Anterior cingulate cortex (tissue), 58 donors: ENCODE data around the gene MRM3.
"Not testable (repeated sequence)": the region's sequence is repeated elsewhere in the genome, so short reads cannot be mapped to it uniquely, and the experiment has no call there.

Experiments used
- DNase-seq, 58 donors: peaks; one replicate each; lab custom pipeline; 2025; lab: John Stamatoyannopoulos, UW

Gene MRM3

GRCh38 chr17:752620-753219 lies 29.4 kb upstream of the MRM3 start:
- DNase-seq: peak in 17 of 58 donors; percentile 7 to 59 (median 35)

DNA sequence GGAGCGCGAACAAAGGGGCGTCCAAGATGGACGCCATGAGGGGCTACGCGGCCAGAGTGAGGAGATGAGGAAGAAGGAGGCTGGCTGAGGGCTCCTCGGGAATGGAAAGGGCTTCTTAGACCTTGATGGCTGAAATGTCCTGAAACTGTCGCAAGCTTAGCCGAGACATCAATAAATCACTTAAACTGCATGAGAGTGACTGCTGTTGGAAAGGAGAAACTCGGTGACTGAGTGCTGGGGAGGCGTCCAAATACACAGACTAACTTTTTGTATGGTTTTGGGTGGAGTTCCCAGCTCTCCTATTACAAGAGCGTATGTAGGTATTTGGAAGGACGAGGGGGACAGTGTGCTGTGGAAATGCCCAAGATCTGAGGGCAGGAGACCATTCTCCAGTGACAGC lies 28.7 kb upstream of the MRM3 start:
- no peak for DNase-seq

DNA sequence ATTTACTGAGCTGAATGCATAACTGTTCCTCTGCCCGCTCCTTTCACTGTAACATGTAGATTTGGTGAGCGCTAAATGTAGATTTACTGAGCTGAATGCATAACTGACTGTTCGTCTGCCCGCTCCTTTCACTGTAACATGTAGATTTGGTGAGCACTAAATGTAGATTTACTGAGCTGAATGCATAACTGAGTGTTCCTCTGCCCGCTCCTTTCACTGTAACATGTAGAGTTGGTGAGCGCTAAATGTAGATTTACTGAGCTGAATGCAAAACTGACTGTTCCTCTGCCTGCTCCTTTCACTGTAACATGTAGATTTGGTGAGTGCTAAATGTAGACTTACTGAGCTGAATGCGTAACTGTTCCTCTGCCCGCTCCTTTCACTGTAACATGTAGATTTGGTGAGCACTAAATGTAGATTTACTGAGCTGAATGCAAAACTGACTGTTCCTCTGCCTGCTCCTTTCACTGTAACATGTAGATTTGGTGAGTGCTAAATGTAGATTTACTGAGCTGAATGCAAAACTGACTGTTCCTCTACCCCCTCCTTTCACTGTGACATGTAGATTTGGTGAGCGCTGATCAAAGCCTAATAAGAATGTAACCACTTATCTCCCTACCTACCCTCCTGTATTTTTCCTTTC lies 26.7 kb upstream of the MRM3 start:
- DNase-seq: not testable (repeated sequence)

DNA sequence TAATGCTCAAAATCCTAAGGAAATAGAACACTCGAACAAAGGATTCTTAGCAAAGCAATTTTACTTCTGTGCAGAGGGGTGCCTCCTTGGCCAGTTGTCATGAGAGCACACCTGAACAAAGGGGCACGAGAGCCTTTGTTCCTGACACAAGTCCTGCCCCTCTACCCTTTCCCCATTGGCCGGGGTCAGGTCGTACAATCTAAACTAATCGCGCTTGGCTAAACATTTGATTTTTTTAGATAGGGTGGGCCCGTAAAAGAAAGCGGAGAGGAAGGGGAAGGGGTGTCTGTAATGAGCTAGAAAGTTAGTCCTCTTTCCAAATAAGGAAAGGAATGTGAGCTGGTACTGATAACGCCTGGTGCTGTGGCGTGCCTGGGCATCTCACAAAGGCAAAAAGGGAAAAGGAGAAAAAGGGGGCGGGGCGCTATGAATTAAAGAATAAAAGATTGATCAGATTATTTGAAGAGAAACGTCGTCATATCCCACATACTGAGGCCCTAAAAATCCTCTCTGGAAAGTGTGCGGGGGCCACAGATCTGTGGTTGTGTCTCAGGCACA lies 26.1 kb upstream of the MRM3 start:
- not testable (repeated sequence) for DNase-seq

- no peak for DNase-seq
Measured at GRCh38 chr17:759964-760363, 22.2 kb upstream of the MRM3 start.

- DNase-seq: no peak
Measured at GRCh38 chr17:760371-760770, 21.8 kb upstream of the MRM3 start.

DNA sequence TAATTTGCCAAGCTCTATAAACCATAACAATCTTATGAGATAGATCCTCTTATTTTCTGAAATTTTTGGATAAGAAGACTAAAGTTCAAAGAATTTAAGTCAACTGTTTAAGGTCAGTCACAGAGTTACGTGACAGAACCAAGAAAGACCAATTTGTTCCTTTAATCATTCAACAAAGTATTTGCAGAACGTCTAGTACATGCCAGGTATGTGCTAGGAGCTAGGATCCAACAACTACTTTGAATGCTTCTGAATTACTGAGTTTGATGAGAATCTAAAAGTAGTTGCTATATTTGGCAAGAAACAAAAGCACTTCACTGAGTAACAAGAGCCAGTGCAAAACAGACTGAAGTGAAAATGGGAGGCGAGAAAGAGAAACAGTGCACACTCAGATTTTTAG lies 15.1 kb upstream of the MRM3 start:
- DNase-seq: no peak

- DNase-seq: no peak
Measured at GRCh38 chr17:773016-773415, 9.1 kb upstream of the MRM3 start.

- no peak for DNase-seq
Measured at GRCh38 chr17:773467-774312, 8.5 kb upstream of the MRM3 start.

DNA sequence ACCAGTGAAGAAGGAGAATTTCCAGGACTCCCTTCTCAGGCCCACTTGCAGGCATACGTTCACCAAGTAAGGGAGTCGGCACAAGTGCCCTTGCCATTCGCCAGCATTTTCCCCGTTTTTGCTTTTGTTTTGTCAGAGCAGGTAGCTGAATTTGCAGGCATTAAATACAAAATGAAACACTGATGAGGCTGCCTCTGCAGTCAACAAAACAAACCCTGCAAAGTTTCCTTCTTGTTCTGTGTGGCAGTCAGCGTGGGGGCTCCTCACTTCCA lies 7.9 kb upstream of the MRM3 start:
- DNase-seq: no peak

GRCh38 chr17:778096-778495 lies 4.1 kb upstream of the MRM3 start:
- no peak for DNase-seq

DNA sequence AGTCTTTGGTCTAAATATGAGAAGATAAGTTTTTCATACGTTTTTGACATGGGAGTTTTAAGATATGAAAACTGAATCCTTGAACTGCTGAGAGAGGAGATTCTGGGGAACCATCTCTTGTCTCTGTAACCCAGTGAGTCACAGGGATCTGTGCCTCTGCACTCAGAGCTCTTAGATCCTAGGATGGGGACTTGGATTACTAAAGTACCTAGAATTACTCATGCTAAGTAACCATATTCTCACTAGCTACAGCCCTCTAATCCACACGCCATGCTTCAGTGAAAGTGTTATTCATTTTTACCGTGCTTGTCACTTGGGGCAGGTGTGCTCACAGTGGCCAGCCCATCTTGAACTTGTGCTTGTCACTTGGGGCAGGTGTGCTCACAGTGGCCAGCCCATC lies 2.0 kb downstream of the MRM3 start:
- DNase-seq: no peak

DNA sequence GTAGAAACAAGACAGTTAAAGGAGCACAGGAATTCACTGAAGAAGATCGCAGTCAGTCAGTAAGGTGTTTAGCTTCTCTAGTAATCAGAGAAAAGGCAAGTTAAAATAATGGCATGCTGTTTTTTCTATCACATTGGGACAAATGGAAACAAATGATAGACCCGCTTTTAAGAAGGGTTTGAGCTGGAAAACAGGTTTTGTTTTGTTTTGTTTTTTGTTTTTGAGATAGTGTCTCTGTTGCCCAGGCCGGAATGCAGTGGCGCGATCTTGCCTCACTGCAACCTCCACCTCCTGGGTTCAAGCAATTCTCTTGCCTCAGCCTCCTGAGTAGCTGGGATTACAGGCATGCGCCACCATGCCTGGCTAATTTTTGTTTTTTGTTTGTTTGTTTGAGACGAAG lies 3.7 kb downstream of the MRM3 start:
- DNase-seq: not testable (repeated sequence)

DNA sequence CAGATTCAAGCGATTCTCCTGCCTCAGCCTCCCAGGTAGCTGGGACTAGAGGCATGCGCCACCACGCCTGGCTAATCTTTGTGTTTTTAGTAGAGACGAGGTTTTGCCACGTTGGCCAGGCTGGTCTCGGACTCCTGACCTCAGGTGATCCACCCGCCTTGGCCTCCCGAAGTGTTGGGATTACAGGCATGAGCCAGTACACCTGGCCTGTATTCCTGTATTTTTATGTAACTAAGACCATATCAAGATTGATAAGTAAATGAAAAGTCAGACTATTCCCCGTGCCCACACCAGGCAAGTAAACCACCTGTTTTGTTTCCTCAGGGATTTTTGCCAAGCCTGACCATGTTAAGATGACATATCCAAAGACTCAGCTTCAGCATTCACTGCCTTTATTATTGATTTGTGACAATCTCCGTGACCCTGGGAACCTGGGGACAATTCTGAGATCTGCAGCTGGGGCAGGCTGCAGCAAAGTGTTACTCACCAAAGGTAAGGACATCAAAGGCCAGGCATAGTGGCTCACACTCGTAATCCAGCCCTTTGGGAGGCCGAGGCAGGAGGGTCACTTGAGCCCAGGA lies 5.6 kb downstream of the MRM3 start:
- no peak for DNase-seq

GRCh38 chr17:788551-788950 lies 6.4 kb downstream of the MRM3 start:
- no peak for DNase-seq

DNA sequence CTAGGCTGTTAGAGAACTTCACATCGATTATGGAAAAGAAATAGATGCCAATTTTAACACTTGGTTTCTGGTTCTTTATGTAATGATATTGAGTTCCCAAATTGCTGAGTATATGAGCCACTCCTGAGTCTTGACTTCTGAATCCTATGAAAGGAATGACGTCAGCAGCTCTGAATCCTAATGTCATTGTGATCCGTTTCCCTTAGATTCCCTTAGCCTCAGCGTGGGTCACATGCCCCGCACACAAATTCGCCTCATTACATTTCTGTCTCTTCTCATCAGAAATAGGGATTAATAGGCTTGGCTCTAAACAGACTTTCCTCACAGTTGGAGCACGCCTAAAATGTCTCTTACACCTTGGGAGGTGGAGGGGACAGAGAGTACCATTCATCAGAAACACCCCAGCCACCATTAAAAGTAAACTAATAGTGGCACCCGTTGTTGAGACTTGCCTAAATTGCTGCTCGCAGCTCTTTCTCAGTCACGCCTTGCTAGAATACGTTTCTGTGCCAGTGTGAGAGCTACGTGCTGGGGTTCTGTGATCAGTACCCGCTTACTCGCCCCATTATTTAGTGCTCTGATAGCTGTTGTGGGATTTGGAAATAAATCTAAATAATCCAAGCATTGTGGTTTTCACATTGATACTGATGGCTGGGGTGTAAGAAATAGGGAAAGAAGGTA lies 7.1 kb downstream of the MRM3 start:
- DNase-seq: no peak

- peak in 3 of 58 donors; percentile 20 to 38 (median 32) for DNase-seq
Measured at GRCh38 chr17:789931-790873, 8.0 kb downstream of the MRM3 start.

DNA sequence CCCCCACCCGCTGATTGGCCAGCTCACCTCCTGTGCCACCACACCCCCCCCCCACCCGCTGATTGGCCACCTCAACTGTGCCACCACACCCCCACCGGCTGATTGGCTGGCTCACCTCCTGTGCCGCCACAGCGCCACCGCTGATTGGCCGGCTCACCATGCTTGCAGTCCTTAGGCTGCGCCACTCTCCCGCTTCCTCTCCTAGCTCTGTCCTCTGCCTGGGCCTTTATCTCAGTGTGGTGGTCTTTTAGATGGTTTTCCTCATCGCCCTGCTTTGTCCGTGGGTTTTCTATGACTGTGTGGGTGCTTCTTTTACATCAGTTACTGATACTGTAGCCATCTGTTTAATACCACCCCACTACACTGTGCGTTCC lies 8.7 kb downstream of the MRM3 start:
- DNase-seq: peak in 1 of 58 donors; percentile 32

DNA sequence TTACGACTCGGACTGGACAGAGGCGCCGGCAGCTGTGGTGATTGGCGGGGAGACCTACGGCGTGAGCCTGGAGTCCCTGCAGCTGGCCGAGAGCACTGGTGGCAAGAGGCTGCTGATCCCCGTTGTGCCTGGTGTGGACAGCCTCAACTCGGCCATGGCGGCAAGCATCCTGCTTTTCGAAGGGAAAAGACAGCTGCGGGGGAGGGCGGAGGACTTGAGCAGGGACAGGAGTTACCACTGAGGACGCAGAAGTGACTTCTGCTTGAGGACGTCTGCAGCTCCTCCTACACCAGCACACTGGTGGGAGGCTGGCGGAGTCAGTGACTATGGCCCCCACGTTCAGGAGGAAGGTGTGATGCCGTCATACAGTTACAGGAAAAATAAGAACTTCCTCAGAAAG lies 9.7 kb downstream of the MRM3 start:
- no peak for DNase-seq

DNA sequence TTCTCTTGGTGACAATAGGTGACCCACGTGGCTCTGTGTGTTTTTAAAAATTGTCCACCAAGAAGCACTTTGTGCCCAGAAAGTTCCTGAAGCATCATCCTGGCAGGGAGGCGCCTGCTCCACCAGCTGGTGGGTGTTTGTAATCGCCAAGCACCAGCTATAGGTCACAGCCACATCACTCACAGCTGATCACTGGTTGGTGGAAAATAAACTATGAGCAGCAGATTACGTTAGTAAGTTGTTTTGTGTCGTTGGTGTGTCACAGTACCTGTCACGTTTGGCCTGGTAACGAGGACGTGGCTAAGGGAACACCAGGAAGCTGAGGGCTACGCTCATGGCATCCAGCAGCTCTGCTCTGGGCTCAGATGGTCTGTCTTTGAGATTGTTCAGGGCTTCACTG lies 10.1 kb downstream of the MRM3 start:
- DNase-seq: no peak
